VCaP (cell line): ENCODE data around the gene ABCA9.

Experiments
- H3K27ac ChIP-seq: fragments of 450-650 bp; 2 replicates; pipeline ENCODE4 v1.5.1; 2017
- CTCF ChIP-seq: fragments of 450-650 bp; conservative IDR thresholded peaks from 2 replicates; pipeline ENCODE4 v1.5.1; 2017; ENCODE audit warnings: mild to moderate bottlenecking, moderate library complexity

The ABCA9 gene

GRCh38 chr17:68942389-68942788, 118.3 kb downstream of the ABCA9 start:
- no peak overlapping the region for H3K27ac ChIP-seq
- no peak for TF ChIP-seq CTCF

GRCh38 chr17:68941761-68942160, 119.0 kb downstream of the ABCA9 start:
- TF ChIP-seq CTCF: no peak

GRCh38 chr17:68939195-68939594, 121.5 kb downstream of the ABCA9 start:
- no peak overlapping the region for H3K27ac ChIP-seq
- no peak for TF ChIP-seq CTCF

More at GRCh38 chr17:68941761-68942160, 119.0 kb downstream of the ABCA9 start:
- H3K27ac ChIP-seq: no peak overlapping the region

- TF ChIP-seq CTCF: no peak
- no peak overlapping the region for H3K27ac ChIP-seq
Measured at GRCh38 chr17:68937890-68938514, 122.7 kb downstream of the ABCA9 start.

GRCh38 chr17:68927516-68927915, 133.2 kb downstream of the ABCA9 start:
- TF ChIP-seq CTCF: no peak
- no peak overlapping the region for H3K27ac ChIP-seq

- TF ChIP-seq CTCF: no peak
- H3K27ac ChIP-seq: no peak overlapping the region
Measured at GRCh38 chr17:68924793-68925720, 135.7 kb downstream of the ABCA9 start.
